HG03280 (cell line): ENCODE data around the gene HLCS.

Experiments
- ATAC-seq: cut with Tn5 transposase; IDR thresholded peaks from one replicate; pipeline ENCODE4 v1.9.1; 2021; ENCODE audit warnings: mild to moderate bottlenecking, moderate library complexity; ENCODE audit not compliant: unreplicated experiment

Gene HLCS

DNA sequence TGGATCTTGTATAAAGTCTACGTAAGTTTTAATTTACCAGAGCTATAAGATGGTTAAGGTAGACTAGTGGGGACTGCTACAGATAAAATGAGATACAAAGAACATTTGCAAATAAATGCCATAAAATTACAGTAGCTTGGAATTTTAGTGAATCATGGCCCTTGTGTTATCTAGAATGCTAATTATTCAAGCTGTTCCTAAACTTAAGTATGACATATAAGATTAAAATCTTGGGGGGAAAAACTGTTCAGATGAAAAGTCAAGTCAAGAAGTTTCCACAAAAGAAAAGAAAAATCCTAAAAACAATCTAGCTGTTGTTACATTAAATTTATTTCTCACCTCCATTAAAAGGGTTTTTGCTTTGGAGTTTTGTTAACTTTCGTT, 215.9 kb downstream of the HLCS start:
- no peak for ATAC-seq

DNA sequence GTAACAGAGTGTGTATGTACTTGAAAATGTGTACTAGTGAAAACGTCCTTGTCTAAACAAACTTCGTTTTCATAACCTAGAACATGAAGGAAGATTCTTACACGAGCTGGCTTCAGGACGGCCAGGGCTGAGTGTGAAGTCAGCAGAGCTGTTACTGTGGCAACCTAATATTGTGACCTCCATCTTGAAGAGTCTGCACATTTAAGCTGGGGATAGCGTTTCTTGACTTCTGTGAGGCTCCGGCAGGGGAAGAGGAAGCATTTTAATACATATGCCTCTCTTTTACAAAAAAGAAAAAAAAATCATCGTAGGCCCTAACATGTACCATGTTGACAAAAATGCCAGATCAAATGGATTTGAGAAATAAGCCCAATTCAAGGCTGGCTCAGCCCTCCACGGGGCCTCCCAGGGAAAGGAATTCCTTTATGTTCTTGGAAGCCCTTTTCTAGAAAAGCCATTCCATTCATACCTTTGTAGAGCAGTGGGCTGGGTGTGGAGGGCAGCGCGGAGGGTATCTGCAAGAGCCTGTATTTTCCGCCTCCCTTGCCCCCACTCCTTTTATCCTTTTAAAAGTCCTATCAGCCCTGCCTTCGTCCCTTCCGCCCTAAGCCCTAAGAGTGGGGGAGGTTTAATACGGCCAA, 216.4 kb downstream of the HLCS start:
- no peak for ATAC-seq

DNA sequence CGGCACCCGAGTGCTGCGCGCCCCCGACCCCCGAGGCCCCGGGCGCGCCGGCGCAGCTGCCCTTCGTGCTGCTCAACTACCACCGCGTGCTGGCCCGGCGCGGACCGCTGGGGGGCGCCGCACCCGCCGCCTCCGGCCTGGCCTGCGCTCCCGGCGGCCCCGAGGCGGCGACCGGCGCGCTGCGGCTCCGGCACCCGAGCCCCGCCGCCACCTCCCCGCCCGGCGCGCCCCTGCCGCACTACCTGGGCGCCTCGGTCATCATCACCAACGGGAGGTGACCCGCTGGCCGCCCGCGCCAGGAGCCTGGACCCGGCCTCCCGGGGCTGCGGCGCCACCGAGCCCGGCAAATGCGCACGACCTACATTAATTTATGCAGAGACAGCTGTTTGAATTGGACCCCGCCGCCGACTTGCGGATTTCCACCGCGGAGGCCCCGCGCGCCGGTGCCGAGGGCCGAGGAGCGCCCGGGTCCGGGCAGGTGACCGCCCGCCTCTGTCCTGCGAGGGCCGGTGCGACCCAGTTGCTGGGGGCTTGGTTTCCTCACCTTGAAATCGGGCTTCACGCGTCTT, 218.6 kb downstream of the HLCS start:
- no peak for ATAC-seq

DNA sequence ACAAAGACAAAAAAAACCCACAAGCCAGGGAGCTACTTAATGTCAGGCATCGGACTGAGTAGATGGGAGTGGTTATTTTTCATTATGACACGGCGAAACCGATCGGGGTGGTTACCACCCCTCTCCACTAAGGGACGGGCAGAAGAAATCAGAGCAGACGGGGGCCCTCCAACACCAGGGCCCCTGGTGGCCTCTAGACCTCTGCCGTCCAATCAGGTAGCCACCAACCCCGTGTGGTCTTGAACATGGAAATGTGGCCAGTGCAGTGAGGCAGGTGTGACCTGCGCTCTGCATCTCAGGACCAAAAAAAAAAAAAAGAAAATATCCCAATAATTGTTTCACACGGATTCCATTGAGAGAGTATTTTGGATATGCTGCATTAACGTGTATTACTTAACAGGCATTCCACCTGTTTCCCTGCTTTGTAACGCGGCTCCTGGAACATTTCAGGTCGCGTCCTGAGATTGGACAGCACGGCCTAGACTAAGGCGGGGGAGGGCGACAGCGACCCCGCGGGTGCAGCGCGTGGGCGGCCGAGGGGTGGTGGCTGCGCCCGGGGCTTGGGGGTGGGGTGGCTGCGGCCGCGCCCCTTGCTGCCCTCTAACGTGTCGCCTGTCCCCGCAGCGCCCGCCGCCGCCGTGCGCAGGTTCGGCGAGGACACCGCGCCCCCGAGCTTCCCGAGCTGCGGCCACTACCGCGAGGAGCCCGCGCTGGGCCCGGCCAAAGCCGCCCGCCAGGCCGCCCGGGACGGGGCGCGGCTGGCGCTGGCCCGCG, 219.2 kb downstream of the HLCS start:
- ATAC-seq = no peak

DNA sequence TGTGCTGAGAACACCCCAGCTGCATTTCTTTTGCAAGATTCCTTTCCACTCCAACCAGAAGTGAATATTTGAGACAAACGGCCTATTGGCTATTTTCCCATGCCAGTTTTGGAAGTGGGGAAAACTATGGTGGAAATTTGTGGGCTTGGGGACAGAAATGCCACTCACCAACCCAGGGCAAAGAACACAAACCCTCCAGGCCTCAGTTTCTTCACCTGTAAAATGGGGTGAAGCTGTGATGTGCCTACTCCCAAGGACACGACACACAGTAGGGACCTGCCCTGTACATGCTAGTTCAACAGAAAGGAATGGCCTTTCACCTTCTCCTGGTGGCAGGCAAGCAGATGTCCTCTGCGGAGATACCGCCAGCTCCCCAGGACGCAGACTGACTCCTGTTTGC, 221.0 kb downstream of the HLCS start:
- no peak for ATAC-seq

DNA sequence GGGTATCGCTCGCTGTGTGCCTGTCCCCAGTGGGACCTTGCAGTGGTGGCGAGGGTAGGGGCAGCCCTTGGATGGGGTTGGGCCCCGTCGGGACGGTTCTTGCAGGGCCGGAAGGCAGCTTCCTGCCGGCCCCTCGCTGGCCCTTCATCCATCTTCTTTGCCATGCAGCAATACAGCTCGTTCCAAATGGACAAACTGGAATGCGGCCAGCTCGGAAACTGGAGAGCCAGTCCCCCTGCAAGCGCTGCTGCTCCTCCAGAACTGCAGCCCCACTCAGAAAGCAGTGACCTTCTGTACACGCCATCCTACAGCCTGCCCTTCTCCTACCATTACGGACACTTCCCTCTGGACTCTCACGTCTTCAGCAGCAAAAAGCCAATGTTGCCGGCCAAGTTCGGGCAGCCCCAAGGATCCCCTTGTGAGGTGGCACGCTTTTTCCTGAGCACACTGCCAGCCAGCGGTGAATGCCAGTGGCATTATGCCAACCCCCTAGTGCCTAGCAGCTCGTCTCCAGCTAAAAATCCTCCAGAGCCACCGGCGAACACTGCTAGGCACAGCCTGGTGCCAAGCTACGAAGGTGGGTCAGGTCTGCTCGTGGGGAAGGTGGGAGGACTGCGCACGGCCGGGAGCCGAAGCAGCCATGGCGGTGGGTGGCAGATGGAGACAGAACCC, 221.8 kb downstream of the HLCS start:
- no peak for ATAC-seq

DNA sequence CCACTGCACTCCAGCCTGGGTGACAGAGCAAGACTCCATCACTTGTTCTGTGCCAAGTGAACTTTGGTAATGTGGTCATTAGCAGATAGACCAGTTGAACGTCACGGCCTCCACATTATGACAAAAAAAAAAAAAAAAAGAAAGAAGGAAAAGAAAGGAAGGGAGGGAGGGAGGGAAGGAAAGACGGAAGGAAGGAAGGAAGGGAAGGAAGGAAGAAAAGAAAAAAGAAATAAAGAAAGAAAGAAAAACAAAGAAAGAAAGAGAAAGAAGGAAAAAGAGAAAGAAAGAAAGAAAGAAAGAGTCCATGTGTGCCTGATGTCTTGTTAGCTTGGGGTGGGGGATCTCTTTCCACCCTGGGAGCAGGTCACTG, 222.3 kb downstream of the HLCS start:
- no peak for ATAC-seq

DNA sequence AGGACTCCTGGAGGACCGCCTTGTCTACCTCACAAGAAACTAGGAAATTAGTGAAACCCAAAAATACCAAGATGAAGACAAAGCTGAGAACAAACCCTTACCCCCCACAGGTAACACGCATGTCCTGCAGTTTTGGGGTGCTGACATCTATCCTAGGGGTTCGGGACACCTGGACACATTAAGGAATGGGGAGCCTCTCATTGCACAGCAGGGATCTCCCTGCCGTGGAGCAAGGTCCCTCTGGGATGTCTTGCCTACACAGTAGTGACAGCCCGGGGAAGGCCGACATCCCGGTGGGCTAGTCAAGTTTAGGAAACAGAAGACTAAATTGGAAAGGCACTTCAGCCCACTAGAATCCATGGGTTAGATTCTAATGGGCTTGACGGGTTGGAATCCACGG, 223.0 kb downstream of the HLCS start:
- ATAC-seq = no peak

DNA sequence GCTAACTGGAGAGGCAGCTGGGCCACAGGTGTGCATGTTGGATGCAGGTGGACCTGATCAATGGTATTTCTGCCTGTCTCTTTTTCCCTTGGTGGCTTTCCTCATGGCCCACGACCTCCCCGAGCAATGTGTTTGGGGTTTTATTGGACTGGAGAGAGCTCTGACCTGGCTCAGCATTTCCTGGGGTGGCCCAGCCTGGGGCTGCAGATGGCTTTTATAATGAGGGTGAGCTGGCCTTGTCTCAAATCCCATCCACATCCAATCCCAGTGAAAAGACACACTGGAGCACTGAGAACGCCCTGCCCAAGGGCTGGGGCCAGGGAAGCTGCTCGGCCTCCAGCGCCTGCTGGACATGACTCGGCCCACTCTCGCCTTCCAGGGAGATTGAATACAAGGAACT, 223.5 kb downstream of the HLCS start:
- no peak for ATAC-seq

DNA sequence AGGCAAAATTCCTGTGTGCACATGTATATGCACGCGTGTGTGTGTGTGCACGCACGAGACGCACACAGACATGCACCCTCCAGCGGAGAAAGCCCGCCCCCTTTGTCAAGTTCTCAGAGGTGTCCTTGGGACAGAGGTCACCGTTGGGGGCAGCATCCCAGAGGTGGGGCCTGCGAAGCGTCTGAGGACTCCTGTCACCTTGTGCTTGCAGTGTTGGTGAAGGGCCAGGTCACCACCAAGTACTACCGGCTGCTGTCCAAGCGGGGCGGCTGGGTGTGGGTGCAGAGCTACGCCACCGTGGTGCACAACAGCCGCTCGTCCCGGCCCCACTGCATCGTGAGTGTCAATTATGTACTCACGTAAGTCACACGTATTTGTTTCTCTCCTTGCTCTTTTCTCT, 225.0 kb downstream of the HLCS start:
- no peak for ATAC-seq

DNA sequence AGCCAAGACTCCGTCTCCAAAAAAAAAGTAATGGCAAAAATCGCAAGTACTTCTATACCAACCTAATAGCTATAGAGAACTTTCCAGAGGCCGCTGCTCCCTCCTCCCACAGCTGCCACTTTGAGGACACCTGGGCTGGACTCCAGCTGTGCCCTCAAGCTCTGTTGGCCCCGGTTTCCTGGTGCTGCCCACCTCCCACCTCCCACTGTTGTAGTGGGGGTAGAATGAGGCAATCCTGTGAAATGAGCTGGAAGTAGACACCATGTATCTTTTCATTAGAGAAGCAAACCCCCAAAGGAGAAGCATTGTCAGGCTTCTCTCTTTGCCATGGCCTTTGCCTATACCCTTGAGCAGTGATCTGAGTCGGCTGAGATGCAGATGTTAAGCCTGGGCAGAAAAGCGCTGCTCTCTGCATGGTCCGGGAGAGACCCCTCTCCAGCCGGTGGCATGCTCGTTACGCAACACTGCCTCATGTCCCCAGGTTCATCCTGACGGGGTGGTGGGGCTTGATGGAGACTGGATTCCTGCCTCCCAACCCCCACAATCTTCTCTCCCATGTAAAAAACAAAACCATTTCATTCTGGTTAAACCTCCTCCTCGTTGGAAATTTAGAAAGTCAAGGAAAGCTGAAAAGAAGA, 227.9 kb downstream of the HLCS start:
- no peak for ATAC-seq

DNA sequence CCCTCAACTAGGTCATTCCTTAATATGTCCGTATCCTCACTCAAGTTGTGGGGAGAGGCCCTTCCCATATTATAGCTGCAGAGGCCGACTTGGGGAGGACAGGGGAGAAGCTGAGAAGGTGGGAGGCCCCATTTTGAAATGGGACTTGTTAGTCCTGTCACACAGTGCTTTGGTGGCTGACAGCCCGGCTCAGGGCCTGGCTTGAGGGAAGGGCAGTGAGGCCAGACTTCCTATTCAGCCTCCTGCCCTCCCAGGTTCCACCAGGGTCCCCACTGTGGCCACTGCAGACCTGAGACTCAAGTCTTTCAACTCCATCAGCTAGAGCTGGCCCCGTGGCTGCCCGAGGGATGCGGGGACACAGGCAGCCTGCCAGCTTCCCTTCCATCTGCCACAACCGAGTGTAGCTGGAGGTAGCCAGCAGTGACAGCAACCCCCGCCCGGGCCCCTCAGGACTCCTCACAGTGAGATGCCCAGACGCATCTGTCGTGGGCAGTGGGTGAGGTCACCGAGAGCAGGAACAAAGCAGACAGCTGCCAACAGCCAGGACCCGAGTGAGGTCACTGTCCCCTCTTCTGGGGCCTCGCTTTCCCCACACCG, 230.6 kb downstream of the HLCS start:
- no peak for ATAC-seq

DNA sequence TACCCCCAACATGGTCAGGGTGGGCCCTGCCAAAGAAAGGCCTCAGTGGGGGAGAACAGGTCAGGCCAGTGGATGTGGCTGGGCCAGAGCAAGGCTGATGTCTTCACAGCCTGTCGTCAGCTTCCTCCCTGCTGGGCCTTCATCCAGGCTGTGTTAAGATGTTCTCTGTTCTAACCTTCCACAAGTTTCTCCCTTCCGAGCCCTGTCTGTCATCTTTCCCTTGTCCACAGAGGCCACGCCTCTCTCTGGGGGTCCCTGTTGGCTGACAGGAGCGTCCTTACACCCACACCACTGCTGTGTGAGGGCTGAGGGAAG, 231.3 kb downstream of the HLCS start:
- ATAC-seq = no peak

DNA sequence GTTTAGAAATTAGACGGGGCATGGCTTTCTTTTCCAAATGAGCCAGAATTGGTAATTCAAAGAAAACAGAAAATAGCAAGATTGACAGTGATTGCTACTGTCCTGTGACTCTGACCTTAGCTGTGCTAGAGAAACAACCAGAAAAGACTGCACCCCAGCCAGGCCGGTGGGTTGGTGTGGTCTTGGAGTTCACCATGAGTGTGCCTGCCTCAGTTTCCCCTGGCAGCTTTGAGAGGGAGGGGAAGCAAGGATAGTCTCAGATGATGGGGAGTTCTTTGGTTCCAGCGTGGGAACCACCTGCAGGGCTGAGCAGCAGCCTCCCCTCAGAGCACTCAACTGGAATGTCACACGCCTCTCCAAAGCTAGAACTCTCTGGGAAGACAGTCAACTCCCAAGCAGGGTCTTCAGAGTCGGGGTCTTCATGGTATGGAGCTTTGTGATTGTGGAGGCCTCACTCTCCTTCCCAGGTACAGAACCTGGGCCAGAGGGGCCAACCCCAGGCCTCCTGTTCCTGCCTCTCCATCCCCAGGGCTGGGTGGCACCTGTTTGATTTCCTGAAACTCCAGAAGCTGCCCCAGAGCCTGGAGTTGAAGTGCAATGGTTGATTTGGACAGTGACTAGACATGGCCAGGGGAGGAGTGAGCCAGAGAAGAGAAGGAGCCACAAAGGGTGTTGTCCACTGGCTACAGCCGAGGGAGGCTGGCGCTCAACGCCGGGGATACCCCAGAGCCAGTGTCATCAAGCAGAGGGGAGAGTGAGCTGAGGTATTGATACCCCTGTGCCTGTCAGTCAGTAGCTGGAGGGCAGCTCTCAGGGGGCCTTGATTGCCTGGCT, 231.9 kb downstream of the HLCS start:
- no peak for ATAC-seq

DNA sequence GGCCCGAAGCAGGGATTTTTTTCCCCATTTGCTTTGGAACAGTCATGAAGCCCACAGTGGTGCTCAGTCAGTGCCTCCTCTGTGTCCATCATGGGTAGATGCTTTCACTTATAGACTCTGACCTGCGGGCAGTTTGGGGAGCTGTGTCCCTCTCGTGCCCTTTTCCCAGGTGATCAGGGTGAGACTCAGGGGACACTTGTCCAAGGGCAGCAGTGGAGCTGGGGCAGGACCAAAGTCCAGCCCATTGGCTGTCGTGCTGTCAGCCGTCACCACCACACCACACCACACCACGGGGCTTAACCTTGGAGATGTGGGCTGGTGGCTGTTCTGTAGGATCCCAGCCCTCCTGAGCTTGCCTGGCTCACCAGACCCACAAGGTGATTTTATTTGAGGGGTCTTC, 232.6 kb downstream of the HLCS start:
- ATAC-seq = no peak

DNA sequence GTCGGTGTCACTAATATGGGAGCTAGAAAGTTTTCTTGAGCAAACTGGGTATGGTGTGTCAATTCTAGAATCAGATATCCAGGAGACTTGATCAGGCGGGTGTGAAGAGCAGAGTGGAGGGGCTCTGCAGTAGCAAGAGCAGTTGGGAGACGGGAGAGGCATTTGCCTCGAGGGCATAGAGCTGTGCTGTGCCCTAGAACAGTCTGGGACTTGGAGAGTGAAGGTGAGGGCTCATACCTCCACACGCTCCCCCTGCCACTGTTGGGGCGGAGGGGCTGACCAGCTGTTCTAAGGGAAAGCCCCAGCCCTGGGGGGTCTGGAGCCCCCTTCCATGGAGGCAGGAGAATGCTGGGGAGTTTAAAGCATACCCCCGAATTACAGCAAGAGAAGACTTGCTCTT, 233.7 kb downstream of the HLCS start:
- ATAC-seq = no peak

DNA sequence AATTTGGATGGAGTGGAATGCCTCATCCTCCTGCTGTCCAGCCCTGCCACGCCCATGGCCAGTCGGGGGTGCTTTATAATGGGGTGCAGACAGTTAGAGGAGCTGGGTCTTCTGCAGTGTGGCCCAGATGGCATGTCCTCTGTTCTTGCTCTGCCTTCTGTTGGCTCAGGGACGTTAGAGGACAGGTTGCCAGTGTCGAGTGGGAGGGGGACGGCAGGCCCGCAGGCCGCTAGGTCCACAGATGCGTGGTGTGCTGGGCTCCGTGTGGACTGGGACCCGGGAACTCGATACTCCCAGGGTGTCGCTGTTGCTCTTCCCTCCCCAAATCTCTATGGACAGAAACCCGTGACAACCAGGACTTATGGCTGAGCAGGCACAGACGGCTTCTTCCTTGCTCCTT, 234.3 kb downstream of the HLCS start:
- no peak for ATAC-seq

DNA sequence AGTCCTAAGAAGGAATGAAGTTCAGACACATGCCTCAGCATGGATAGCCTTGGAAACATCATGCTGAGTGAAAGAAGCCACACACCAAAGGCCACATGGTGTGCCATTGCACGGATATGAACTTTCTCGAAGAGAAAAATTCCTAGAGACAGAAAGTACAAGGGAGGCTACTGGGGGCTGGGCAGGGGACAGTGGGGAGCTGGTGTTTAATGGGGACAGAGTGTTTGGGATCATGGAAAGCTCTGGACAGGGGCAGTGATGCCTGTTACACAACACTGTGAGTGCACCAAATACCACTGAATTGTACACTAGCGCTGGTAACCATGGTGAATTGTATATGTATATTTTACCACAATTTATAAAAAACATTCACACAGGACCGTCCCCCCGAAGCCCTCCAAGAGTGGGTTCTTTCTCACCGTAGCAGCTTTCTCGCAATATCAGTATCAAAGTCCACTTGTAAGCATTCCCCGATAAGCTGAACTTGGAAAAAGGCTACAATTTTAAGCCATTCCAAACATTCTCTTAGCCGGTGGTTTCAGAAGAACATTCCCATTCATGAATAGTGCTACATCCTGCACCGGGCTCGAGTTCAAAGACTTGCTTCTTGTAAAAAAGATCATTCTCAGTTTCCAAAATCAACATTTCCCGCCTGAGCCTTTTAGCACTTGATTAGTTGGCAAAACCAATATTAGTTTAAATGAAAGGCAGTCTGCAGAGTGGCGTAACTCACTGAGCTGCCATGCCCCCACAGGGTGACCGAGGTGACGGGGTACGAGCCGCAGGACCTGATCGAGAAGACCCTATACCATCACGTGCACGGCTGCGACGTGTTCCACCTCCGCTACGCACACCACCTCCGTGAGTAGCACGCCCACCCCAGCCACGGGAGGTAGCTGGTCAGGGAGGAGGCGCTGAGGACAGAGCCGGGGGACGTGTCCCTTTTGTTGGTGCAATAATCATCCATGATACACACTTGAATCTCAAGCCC, 235.9 kb downstream of the HLCS start:
- no peak for ATAC-seq

DNA sequence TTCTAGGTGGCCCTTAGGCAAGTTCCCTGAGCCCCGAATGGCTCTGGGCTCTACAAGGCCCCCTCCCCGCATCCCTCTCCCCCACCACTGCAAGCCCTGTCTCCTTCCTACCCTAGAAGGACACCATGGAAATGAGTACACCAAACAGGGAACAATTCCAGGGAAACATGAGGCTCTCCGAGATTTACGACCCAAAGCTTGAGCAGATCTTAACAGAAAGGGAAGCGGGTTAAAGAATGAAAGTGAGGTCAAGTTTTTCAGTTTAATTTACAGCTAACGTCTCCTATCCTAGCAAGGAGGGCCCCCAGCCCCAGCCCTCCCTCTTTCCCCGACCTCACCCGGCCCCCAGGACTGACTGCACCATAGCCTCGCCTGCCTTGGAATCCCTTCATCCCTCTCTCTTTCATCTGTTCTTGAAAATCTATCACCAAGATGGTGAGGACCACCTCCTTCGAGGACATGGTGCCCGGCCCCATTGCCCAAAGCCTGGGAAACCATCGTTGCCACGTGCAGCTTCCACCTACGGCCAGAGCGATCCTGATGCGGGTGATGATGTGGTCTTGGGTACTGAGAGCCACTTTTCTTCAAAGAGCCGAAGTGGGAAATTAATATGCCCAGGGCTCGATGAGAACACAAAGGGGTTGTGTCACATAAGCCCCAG, 237.0 kb downstream of the HLCS start:
- no peak for ATAC-seq
